Measurements from ENCODE around the gene LEF1. TPM values are rescaled to one million over a fixed set of nuclear protein-coding genes. Genes with fewer than 3 reads are reported as not detected.

LEF1 gene
- total RNA-seq, 1 experiment from 2014 or later, result 22.3 TPM

GRCh38 chr4:108055787-108056186 lies 112.9 kb downstream of the LEF1 start:
- H3K4me3 ChIP-seq (ENCODE audit: low read depth, low read length), result no peak overlapping the region
- TF ChIP-seq CTCF (IDR thresholded peaks at IDR 0.05; ENCODE audit: insufficient read depth in 1 of 2, low read depth in 1 of 2, low read length in 1 of 2, severe bottlenecking in 1 of 2, unreplicated experiment in 1 of 2), result no peak
- no peak overlapping the region for H3K27ac Mint-ChIP-seq (ENCODE audit: unreplicated experiment)
- H3K9me3 Mint-ChIP-seq (ENCODE audit: unreplicated experiment), result no peaks in the 10 kb centered on the region
- CTCF ChIA-PET, result no interaction called here
- BruUV-seq (replicated peaks), result no TSS peak
- POLR2A ChIA-PET, result no interaction called here
- H3K36me3 Mint-ChIP-seq (ENCODE audit: insufficient read depth, unreplicated experiment), result no peaks in the 10 kb centered on the region
- H3K9me3 ChIP-seq, result no peaks in the 10 kb centered on the region
- DNase-seq, result no peak
- no peak overlapping the region for H3K4me3 Mint-ChIP-seq (ENCODE audit: unreplicated experiment)
- no peaks in the 10 kb centered on the region for H3K27me3 Mint-ChIP-seq (ENCODE audit: insufficient read depth, unreplicated experiment)
- H3K4me1 Mint-ChIP-seq (ENCODE audit: low read depth, unreplicated experiment), result peaks cover 14% of the 10 kb centered on the region
- H3K4me1 ChIP-seq, result peaks cover 17% of the 10 kb centered on the region
- H3K27me3 ChIP-seq (replicated peaks; ENCODE audit: control insufficient read depth, insufficient read depth, low read length), result no peaks in the 10 kb centered on the region
- H3K36me3 ChIP-seq (ENCODE audit: control insufficient read depth, insufficient read depth, low read length), result no peaks in the 10 kb centered on the region
- intact Hi-C loops (cut with micrococcal nuclease; ENCODE audit: unreplicated experiment), result no loop called here

- no peak for TF ChIP-seq CTCF (IDR thresholded peaks at IDR 0.05; ENCODE audit: insufficient read depth in 1 of 2, low read depth in 1 of 2, low read length in 1 of 2, severe bottlenecking in 1 of 2, unreplicated experiment in 1 of 2)
- DNase-seq, result no peak
- no peaks in the 10 kb centered on the region for H3K27me3 Mint-ChIP-seq (ENCODE audit: insufficient read depth, unreplicated experiment)
- H3K9me3 Mint-ChIP-seq (ENCODE audit: unreplicated experiment), result no peaks in the 10 kb centered on the region
- Histone ChIP-seq H3K4me3 (ENCODE audit: low read depth, low read length) (no peak overlapping the region), H3K27me3 (replicated peaks; ENCODE audit: control insufficient read depth, insufficient read depth, low read length) (no peaks in the 10 kb centered on the region), H3K9me3 (no peaks in the 10 kb centered on the region), H3K4me1 (peaks cover 17% of the 10 kb centered on the region), H3K36me3 (ENCODE audit: control insufficient read depth, insufficient read depth, low read length) (no peaks in the 10 kb centered on the region)
- no peaks in the 10 kb centered on the region for H3K36me3 Mint-ChIP-seq (ENCODE audit: insufficient read depth, unreplicated experiment)
- BruUV-seq (replicated peaks), result no TSS peak
- no peak overlapping the region for H3K27ac Mint-ChIP-seq (ENCODE audit: unreplicated experiment)
- intact Hi-C loops (cut with micrococcal nuclease; ENCODE audit: unreplicated experiment), result no loop called here
- ChIA-PET POLR2A (no interaction called here), CTCF (interaction anchor here (0.6 kb wide), 1 partner anchor 74 kb away, joined by 4 read pairs; no protein-coding TSS in a partner anchor)
- peaks cover 14% of the 10 kb centered on the region for H3K4me1 Mint-ChIP-seq (ENCODE audit: low read depth, unreplicated experiment)
- H3K4me3 Mint-ChIP-seq (ENCODE audit: unreplicated experiment), result no peak overlapping the region
Measured at GRCh38 chr4:108054025-108054638, 114.6 kb downstream of the LEF1 start.

- TF ChIP-seq CTCF (IDR thresholded peaks at IDR 0.05; ENCODE audit: insufficient read depth in 1 of 2, low read depth in 1 of 2, low read length in 1 of 2, severe bottlenecking in 1 of 2, unreplicated experiment in 1 of 2), result no peak
- Histone ChIP-seq H3K9me3 (no peaks in the 10 kb centered on the region), H3K27me3 (replicated peaks; ENCODE audit: control insufficient read depth, insufficient read depth, low read length) (no peaks in the 10 kb centered on the region), H3K36me3 (ENCODE audit: control insufficient read depth, insufficient read depth, low read length) (no peaks in the 10 kb centered on the region), H3K4me3 (ENCODE audit: low read depth, low read length) (no peak overlapping the region), H3K4me1 (peaks cover 17% of the 10 kb centered on the region)
- Mint-ChIP-seq H3K27ac (ENCODE audit: unreplicated experiment) (no peak overlapping the region), H3K27me3 (ENCODE audit: insufficient read depth, unreplicated experiment) (no peaks in the 10 kb centered on the region), H3K36me3 (ENCODE audit: insufficient read depth, unreplicated experiment) (no peaks in the 10 kb centered on the region), H3K9me3 (ENCODE audit: unreplicated experiment) (no peaks in the 10 kb centered on the region), H3K4me1 (ENCODE audit: low read depth, unreplicated experiment) (peaks cover 7% of the 10 kb centered on the region), H3K4me3 (ENCODE audit: unreplicated experiment) (no peak overlapping the region)
- intact Hi-C loops (cut with micrococcal nuclease; ENCODE audit: unreplicated experiment), result no loop called here
- no TSS peak for BruUV-seq (replicated peaks)
- ChIA-PET POLR2A (no interaction called here), CTCF (interaction anchor here (0.6 kb wide), 1 partner anchor 34 kb away, joined by 4 read pairs; no protein-coding TSS in a partner anchor)
- DNase-seq, result no peak
Measured at GRCh38 chr4:108053251-108053711, 115.5 kb downstream of the LEF1 start.
